NCI-H2227 (cell line): ENCODE measurements around the gene PIP4P1.
"Not testable (repeated sequence)": the region's sequence is repeated elsewhere in the genome, so short reads cannot be mapped to it uniquely, and the experiment has no call there.

Source experiments
- DNase-seq: peaks from one replicate; lab custom pipeline; 2025; ENCODE audit not compliant: unreplicated experiment; lab: John Stamatoyannopoulos, UW

Gene PIP4P1

DNA sequence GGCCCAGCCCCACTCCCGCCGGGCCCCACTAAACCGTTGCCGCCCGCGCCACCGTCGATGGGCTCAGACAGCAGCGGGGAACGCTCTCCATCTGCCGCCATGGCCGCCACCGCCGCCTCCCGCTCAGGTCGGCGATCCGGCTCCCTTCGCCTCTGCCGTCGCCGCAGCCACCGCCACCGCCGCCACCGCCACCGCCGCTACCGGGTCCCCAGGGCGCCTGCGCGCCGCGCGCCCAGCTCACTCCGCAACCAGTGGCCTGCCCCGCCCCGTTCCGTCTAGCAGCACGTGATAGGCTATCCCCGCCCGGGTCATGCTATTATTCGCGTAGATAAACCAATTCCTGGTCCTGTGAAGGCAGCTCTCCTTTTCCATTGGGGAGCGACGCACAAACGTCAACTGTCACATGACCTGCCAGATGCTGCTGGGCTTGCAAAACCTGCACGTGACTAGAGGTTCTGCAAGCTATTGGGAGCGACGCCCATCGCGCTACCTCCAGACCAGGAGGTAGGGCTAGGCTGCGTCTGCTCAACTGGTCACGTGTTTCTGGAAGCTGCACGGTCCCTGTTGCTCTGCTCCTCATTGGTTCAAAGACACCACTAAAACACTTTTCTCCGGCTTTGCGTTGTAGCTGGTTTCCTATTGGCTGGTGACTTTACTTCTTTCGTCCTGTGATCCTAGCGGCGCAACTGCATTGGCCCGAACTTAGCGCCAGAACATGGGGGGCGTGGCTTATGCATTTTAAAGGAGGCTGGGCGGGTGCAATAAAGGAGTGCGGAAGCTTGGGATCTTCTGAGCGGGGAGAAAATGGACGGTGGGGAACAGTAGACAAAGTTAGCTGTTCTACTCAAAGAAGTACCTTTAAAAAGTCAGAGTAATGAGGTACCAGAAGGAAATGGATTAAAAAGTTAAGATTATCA lies at the start of gene PIP4P1:
TSS of gene PIP4P1 (minus strand) at position 210 of the 917 bp plus-strand sequence. CDS start at position 101, 109 bp downstream.
- peak; percentile 100 for DNase-seq

DNA sequence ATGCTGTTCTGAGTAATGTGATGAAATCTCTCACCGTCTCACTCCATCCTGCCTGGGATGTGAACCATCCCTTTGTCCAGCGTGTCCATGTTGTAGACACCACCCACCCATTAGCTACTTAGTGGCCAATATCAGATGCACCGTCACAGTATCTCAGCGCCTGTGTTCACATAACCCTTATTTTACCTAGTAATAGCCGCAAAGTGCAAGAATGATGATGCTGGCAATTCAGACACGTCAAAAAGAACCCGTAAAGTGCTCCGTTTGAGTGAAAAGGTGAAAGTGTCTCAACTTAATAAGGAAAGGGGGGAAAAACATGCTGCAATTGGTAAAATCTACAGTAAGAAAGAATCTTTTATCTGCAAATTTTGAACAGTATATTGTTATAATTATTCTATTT lies 47.1 kb upstream of the PIP4P1 start:
- DNase-seq, result no peak

DNA sequence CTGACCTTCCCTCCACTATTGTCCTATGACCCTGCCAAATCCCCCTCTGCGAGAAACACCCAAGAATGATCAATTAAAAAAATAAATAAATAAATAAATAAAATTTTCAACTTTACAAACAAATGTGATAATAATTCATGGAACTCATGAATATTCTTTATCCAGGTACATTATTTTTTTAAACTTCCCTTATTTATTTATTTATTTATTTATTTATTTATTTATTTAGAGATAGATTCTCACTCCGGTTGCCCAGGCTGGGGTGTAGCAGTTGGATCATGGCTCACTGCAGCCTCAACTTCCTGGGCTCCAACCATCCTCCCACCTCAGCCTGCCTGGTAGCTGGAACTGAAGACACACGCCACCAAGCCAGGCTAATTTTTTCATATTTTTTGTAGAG lies 46.3 kb upstream of the PIP4P1 start:
- not testable (repeated sequence) for DNase-seq

DNA sequence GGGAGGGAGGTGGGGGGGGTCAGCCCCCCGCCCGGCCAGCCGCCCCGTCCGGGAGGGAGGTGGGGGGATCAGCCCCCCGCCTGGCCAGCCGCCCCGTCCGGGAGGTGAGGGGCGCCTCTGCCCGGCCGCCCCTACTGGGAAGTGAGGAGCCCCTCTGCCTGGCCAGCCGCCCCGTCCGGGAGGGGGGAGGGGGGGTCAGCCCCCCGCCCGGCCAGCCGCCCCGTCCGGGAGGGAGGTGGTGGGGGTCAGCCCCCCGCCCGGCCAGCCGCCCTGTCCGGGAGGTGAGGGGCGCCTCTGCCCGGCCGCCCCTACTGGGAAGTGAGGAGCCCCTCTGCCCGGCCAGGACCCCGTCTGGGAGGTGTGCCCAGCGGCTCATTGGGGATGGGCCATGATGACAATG lies 45.5 kb upstream of the PIP4P1 start:
- DNase-seq, result not testable (repeated sequence)

DNA sequence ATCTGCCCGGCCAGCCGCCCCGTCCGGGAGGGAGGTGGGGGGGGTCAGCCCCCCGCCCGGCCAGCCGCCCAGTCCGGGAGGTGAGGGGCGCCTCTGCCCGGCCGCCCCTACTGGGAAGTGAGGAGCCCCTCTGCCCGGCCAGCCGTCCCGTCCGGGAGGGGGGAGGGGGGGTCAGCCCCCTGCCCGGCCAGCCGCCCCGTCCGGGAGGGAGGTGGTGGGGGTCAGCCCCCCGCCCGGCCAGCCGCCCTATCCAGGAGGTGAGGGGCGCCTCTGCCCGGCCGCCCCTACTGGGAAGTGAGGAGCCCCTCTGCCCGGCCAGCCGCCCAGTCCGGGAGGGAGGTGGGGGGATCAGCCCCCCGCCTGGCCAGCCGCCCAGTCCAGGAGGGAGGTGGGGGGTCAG lies 45.0 kb upstream of the PIP4P1 start:
- DNase-seq, result not testable (repeated sequence)

DNA sequence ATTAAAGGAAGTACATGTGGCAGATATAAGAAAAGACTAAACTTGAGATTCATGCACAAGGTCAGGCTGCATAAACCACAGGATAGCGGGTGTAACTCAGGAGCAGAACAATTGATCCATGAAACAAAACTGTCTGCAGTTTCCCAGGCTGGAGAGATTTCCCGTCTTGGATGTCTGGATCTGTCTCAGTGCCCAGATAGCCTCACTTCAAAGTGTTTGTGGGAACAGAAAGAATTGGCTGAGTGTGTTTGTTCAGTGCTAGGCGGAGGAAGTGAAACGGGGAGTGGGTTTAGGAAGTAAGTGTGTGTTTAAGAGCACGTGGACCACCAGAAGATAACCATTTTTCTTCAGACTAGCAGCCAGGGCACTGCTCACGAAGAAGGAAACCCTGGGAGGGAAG lies 42.7 kb upstream of the PIP4P1 start:
- DNase-seq, result no peak

DNA sequence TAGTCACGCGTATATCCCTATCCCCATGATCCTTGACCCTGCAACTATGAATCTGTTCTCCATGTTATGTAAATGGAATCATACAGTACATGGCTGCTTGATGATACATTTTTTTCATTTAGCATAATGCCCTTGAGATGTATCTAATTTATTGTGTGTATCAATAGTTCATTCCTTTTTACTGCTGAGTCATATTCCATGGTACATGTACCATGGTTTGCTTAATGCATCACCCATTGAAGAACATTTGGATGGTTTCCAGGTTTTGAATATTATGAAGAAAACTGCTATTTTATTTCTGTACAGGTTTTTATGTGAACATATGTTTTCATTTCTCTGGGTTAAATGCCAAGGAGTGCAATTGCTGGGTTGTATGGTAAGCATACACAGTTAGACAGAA lies 40.1 kb upstream of the PIP4P1 start:
- DNase-seq, result no peak

DNA sequence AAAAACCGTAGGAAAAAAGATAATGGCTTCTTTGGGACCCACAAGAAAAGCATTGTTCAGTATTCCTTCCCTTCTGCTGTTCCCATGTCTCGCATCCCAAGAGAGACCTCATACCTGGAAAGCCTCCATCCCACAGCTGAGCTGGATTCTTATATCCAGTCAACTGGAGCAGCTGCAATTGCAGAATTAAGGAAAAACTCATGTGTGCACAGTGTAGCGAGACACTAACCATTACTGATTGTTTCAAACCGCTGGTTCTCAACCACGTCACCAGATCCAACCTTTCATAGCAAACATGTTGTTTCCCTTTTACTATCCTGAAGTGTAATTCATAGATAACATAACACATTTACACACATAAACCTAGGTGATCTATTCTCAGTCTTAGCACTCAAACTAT lies 38.6 kb upstream of the PIP4P1 start:
- no peak for DNase-seq

DNA sequence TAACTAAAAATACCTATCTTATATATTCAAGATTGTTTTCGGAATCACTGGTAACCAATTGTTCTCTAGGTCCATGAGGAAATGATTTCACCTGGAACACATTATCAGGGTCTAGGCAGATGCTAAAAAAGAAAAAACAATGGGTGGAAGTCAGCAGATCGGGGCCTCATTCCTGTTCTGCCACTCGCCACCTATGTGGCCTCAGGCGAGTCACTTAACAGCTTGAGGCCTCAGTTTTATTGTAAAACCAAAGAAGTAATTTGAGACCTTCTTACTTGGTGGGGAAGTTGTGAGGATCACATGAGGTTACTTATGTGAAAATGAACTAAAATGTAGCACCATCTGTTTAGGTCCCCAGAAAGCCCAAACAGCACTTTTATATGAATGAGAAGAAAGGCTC lies 37.9 kb upstream of the PIP4P1 start:
- no peak for DNase-seq

DNA sequence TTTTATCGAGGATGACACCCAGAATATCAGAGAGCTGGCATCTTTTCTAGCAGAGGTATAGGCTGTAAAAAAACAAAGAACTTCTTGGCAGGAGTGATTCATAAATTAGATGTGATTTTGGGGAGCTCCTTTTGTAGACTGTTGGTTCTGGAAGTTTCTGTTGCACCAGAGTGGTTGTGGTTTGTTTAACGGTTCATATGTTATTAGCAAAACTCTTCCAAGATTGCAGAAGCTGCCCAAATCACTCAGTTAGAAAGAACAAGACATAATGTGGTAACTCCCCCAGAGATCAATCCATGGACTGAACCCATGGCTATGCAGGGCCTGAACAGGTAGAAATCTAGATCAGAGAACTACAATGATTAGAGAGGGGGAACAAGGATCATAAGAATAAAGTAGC lies 37.4 kb upstream of the PIP4P1 start:
- DNase-seq, result no peak

DNA sequence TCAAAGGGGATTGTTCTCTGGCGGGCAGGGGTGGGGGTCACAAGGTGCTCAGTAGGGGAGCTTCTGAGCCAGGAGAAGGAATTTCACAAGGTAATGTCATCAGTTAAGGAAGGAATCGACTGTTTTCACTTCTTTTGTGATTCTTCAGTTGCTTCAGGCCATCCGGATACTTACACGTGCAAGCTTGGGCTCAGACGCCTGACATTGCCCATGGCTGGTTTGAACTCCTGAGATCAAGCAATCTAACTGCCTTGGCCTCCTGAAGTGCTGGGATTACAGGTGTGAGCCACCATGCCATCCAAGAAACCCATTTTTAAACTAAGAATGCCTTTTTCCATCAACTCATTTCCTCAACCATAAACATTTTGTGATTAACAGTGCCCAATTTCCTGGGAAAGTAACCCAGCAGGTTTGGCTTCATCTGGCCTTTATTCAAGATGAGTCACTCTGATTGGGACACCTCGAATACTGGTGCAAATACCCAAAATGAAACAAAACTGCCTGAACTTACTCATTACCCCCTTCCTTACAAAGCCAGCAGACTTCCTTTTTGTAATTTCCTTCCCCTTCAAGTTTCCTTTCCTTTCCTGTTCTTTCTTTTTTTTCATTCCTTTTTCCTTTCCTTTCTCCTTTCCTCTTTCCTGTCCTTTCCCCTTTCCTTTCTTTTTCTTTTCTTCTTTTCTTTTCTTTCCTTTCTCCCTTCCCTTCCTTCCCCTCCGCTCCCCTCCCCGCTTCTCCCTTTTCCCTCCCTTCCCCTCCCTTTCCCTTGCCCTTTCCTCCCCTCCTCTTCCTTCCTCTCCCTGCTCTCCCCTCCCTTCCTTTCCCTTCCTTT lies 33.9 kb upstream of the PIP4P1 start:
- no peak for DNase-seq

DNA sequence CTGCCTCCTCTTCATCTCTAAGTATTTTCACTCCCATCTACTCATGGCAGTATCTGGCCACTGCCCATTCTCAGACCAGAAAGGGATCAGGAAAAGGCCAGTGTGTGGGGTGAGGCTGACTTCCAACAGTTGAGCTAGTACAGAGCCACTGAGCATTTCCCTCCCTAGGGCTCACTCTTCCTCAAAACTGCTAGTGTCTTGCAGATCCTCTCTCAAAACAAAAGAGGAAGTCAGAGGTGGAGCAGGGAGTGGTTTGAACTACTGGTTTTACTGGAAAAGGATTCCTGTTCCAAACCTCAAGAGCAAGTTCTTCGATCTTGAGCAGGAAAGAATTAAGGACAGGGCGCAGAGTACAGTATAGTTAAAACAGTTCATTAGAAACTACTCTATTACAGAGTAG lies 32.4 kb upstream of the PIP4P1 start:
- no peak for DNase-seq

DNA sequence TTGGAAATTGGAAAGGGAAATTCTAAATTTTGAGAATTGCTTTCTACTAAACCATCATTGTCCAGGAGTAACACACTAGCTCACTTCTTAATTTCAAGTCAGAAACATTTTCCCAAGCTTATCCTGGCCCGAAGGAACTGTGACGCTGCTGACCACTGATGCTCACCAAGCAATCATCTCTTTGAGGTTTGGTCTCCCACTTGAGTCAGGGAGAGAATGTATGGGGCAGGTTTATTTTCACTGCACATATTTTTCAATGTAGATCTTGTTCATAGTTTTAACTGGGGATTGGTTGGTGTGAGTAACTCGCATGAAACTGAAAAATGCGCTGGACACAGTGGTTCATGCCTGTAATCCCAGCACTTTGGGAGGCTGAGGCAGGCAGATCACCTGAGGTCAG lies 31.3 kb upstream of the PIP4P1 start:
- no peak for DNase-seq

DNA sequence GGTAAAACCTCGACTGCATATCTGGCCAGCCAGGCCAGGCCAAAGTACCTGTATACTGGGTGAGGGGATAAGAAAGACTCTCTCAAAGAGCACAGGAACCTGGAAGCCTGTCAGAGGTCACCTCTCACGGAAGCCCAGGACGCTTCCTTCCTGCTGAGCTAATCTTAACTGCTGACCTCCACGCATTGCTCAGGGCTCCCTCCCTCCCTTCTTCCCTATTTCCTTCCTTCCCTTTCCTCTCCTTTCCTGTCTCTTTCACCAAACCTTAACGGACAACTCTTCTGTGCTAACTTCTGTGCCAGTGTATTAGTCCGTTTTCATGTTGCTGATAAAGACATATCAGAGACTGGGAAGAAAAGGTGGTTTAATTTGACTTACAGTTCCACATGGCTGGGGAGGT lies 29.3 kb upstream of the PIP4P1 start:
- DNase-seq, result no peak

DNA sequence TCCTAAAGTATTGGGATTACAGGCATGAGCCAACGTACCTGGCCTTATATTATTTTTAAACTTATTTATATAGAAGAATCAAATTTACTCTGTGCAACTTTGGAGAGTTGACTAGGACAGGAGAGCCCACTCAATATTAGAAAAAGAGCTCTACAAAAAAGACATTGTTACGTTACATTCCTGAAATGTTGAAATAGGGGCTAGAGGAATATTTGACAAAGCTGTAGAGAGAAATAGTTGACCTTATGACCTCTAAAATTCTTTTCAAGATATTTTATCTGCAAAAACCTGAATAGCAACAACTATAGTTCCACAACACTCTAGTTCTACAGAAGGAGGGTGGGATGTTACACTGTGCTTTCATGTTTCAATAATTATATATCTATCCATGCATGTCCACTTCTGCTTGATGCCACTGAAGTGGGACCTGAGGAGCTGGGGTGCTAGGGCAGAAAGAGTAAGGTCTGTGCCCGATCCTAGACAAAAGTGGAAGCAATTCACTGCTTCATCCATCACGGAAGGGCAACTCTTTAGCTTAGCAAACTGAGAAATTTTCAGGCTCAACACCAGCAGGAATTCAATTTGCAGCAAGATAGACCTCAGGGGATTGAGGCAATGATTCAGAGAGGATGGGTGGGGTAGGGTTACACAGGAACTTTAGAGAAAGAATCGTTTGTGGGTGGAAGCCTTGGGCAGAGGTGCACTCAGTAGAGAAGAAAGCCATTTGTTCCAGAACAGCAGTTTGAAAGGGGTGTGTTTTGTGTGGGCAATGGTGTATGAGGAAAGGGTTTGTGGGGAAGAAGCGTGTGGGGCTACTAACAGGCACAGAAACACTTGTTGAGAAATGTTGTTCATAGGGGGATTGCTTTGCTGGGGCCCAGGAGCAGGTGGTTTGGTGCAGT lies 28.1 kb upstream of the PIP4P1 start:
- DNase-seq, result no peak

DNA sequence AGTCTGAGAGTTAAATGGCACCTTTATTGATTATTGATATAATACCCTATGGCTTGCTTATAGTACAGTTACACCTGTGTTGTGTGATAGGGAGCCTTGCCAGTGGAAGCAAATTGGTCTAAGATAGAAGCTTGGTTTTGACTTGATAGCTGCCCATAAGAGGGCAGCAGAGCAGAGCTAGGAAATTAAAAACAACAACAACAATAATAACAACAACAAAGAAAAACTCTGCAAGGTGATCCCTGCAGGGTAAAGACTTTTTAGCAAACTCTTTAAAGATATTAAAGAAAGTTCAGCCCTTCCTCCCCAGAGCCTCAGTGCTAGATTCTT lies 26.1 kb upstream of the PIP4P1 start:
- DNase-seq, result no peak

DNA sequence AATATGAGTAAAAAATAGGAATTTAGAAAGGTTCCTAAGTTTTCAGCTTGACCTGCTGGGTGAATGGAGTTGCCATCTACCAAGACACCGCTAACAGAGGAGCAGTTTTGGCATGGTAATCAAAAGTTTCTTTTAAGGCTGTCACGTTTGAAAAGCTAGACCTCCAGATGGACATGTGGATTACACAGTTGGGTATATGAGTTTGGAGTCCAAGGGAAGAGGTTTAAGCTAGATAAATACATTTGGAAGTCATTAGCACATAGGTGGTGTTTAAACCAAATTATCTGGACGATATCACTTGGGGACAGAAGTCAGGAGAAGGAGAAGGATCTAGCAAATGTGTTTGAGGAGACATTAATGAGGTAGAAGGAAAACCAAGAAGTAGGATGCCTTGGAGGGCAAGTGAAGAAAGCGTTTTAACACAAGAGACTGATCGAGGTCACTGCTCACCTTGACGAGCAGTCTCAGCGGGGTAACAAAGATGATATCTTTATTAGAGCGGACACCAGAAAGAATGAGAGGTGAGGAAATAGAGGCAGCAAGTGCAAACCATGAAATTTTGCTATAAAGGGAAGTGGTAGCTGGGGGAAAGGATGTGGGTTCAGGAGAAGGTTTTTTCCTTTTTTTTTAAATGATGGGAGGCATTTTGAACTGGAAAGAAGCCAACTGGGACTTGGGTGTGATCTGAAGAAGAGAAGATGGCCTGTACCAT lies 25.6 kb upstream of the PIP4P1 start:
- DNase-seq, result no peak

DNA sequence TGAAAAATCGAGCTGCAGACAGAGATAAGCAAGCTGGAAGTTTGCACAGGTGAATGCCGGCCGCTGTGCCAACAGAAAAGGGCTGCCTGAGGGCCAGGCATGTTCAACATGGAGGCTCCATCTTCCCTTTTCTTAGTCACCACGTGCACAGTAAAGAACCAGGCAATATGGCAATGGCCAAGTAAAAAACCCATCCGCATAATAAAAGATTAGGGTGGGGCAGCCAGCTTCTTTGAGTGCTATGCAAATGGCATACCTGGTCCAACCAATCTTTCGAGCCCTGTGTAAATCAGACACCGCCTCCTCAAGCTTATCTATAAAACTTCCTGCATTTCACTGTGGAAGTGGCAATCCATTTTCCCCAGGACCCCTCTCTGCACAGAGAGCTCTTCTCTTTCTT lies 24.7 kb upstream of the PIP4P1 start:
- DNase-seq, result no peak

DNA sequence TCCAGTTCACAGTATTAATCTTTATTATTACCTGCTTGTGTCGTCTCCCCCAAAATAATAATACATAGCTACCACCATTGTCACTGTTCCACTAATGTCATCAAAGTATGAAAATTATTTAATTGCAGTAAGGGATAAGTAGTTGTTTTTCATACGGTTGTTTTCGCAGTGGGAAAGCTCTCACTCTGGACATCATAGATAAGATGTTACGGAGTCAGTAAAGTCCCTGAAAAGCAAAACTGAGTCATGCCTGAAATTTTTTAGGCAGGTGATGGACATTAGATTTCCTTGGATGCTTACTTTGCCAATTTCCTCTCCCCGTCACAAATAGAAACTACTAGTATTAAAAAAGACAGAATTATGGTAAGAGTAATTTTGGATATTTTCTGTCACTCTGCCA lies 21.1 kb upstream of the PIP4P1 start:
- no peak for DNase-seq

DNA sequence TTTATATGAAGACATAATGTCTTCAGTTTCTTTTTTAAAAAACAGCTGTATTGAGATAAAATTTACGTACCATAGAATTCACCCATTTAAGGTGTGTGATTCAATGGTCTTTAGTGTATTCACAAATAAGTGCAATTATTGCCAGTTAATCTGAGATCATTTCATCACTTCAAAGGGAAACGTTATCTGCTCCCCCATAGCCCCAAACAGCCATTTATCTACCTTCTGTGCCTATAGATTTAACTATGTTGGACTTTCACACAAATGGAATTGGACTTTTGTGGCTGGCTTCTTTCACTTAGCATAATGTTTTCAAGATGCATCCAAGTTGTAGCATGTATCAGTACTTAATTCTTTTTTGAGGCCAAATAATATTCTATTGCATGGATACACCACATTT lies 17.7 kb upstream of the PIP4P1 start:
- DNase-seq, result no peak
